A549 treated with dexamethasone at 1 μM for 4 hours (cell line): ENCODE results near the gene GUCA1C. TPM values are rescaled to one million over a fixed set of nuclear protein-coding genes. Genes with fewer than 3 reads are reported as not detected.

ENCODE experiments used
- total RNA-seq: library from RNA; stranded (reverse); fragments of 200-300 nt; extraction: Qiagen RNA extraction; gene quantifications from 5 replicates; pipeline ENCODE4 v1.2.3, GENCODE V29; 2022

GUCA1C gene, protein sequence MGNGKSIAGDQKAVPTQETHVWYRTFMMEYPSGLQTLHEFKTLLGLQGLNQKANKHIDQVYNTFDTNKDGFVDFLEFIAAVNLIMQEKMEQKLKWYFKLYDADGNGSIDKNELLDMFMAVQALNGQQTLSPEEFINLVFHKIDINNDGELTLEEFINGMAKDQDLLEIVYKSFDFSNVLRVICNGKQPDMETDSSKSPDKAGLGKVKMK
- not detected in 5 replicates for total RNA-seq

GRCh38 chr3:108953700-108954099 is at the start of gene GUCA1C:
Gene GUCA1C (minus strand): TSS chr3:108953879. CDS start chr3:108953762, 117 bp downstream.

Other genes starting within 250 kb of the GUCA1C start
- gene RETNLB, start 196.5 kb downstream of the GUCA1C start, total RNA-seq, result not detected in 5 replicates
- not detected in 5 replicates for gene TRAT1, start 131.1 kb downstream of the GUCA1C start, total RNA-seq
- gene MORC1, start 164.3 kb upstream of the GUCA1C start, total RNA-seq, result 0.02 TPM in 1 of 5 replicates, not detected in the others
- gene C3orf85, start 182.8 kb upstream of the GUCA1C start, total RNA-seq, result not detected in 5 replicates